H1 (cell line): ENCODE data around the gene VGLL4. TPM values are rescaled to one million over a fixed set of nuclear protein-coding genes. Genes with fewer than 3 reads are reported as not detected.

Experiments used
- CTCF ChIA-PET: fragments of 300-600 bp; sonication (Branson Sonifier 250); formaldehyde crosslinking; loops from one replicate; lab custom pipeline; 2021; ENCODE audit not compliant: partially characterized antibody; lab: Charles Lee
- POLR2A ChIA-PET: fragments of 300-600 bp; sonication (Branson Sonifier 250); formaldehyde crosslinking; loops from one replicate; lab custom pipeline; 2021; ENCODE audit warnings: inconsistent platforms; ENCODE audit not compliant: partially characterized antibody; lab: Charles Lee
- DNase-seq, 2 experiments: peaks; one replicate each; pipeline versions ENCODE4 v3.0.0 to v3.0.0-alpha.2; 2010 to 2022; ENCODE audit warnings: low spot score in 2 of 2, low read depth in 1 of 2, mixed read lengths in 1 of 2
- FAIRE-seq: peaks from 2 replicates; lab custom pipeline; 2011; peaks lifted over from hg19 to GRCh38; lab: Jason Lieb, UNC
- H2AFZ ChIP-seq: 2 replicates; pipeline ENCODE4 v1.8.1; 2012; ENCODE audit warnings: low read length, inconsistent platforms
- H2AK5ac ChIP-seq: 2 replicates; pipeline ENCODE4 v1.6.1; 2013; ENCODE audit warnings: low read depth, low read length
- H2BK120ac ChIP-seq: replicated peaks from 2 replicates; pipeline ENCODE3; 2013; ENCODE audit warnings: low read depth, low read length, inconsistent platforms
- H2BK12ac ChIP-seq: 2 replicates; pipeline ENCODE4 v1.6.1; 2013; ENCODE audit warnings: low read depth, low read length
- H2BK15ac ChIP-seq: 2 replicates; pipeline ENCODE4 v1.6.1; 2013; ENCODE audit warnings: low read length
- H2BK20ac ChIP-seq: 2 replicates; pipeline ENCODE4 v1.6.1; 2013; ENCODE audit warnings: low read length
- H2BK5ac ChIP-seq: 2 replicates; pipeline ENCODE4 v1.6.1; 2013; ENCODE audit warnings: low read depth, low read length
- H3K14ac ChIP-seq: 2 replicates; pipeline ENCODE4 v1.6.1; 2013; ENCODE audit warnings: inconsistent platforms; ENCODE audit not compliant: insufficient read length
- H3K18ac ChIP-seq: 2 replicates; pipeline ENCODE4 v1.6.1; 2013; ENCODE audit warnings: low read length; ENCODE audit errors: extremely low read depth
- H3K23ac ChIP-seq: 2 replicates; pipeline ENCODE4 v1.6.1; 2013; ENCODE audit warnings: inconsistent platforms; ENCODE audit not compliant: insufficient read length
- H3K23me2 ChIP-seq: 2 replicates; pipeline ENCODE4 v1.6.1; 2013; ENCODE audit warnings: low read depth, low read length
- H3K27ac ChIP-seq: 2 replicates; pipeline ENCODE4 v1.6.1; 2011; ENCODE audit warnings: low read depth, low read length, inconsistent platforms
- H3K27me3 ChIP-seq, 4 experiments: replicated peaks in 1 of 4; 1 replicate in 1 of 4; 2 replicates in 3 of 4; pipeline versions ENCODE4 v1.6.1 to v1.8.1; 2011 to 2013; ENCODE audit warnings: low read length in 3 of 4, mild to moderate bottlenecking in 3 of 4, inconsistent platforms in 2 of 4, mixed read lengths in 2 of 4, moderate library complexity in 1 of 4; ENCODE audit not compliant: control insufficient read depth in 3 of 4, insufficient read depth in 3 of 4; ENCODE audit errors: extremely low read depth in 1 of 4
- H3K36me3 ChIP-seq, 4 experiments: 2 replicates each; pipeline versions ENCODE4 v1.6.1 to v1.8.1; 2011 to 2013; ENCODE audit warnings: mild to moderate bottlenecking in 4 of 4, low read length in 3 of 4, moderate library complexity in 2 of 4, control low read depth in 1 of 4, inconsistent platforms in 1 of 4; ENCODE audit not compliant: insufficient read depth in 4 of 4, control insufficient read depth in 2 of 4
- H3K4ac ChIP-seq: replicated peaks from 2 replicates; pipeline ENCODE3; 2013; ENCODE audit warnings: low read length, low read depth, mixed read lengths, inconsistent platforms; ENCODE audit not compliant: insufficient read length
- H3K4me1 ChIP-seq, 4 experiments: replicated peaks in 1 of 4; 1 replicate in 1 of 4; 2 replicates in 3 of 4; pipeline versions ENCODE4 v1.6.1 to v1.8.1; 2011 to 2013; ENCODE audit warnings: low read length in 3 of 4, inconsistent platforms in 2 of 4, mixed read lengths in 1 of 4; ENCODE audit not compliant: insufficient read depth in 4 of 4, control insufficient read depth in 3 of 4
- H3K4me2 ChIP-seq, 2 experiments: 2 replicates each; pipeline versions ENCODE4 v1.6.1 to v1.8.1; 2011 to 2013; ENCODE audit warnings: low read depth in 2 of 2, low read length in 2 of 2, control low read depth in 1 of 2, inconsistent platforms in 1 of 2, mild to moderate bottlenecking in 1 of 2; ENCODE audit not compliant: insufficient read depth in 1 of 2
- H3K4me3 ChIP-seq, 4 experiments: fragments of 200-600, 300-600 bp in 1 of 4; sonication (generic), shearing (Covaris generic), sonication (Bioruptor Twin) in 1 of 4; 2 replicates each; pipeline versions ENCODE4 v1.5.1 to v1.8.1; 2011 to 2016; ENCODE audit warnings: low read length in 4 of 4, low read depth in 3 of 4, control low read depth in 2 of 4, inconsistent platforms in 2 of 4, mild to moderate bottlenecking in 2 of 4, mixed read lengths in 1 of 4, moderate library complexity in 1 of 4; ENCODE audit not compliant: insufficient read depth in 2 of 4; ENCODE audit errors: extremely low read depth in 1 of 4
- H3K56ac ChIP-seq: replicated peaks from 2 replicates; pipeline ENCODE3; 2013; ENCODE audit warnings: low read depth, mild to moderate bottlenecking, mixed read lengths, low read length, inconsistent platforms; ENCODE audit not compliant: insufficient read length
- H3K79me1 ChIP-seq: 2 replicates; pipeline ENCODE4 v1.6.1; 2013; ENCODE audit warnings: low read depth, low read length, control low read depth
- H3K79me2 ChIP-seq, 2 experiments: 2 replicates each; pipeline versions ENCODE4 v1.6.1 to v1.8.1; 2012 to 2013; ENCODE audit warnings: low read length in 2 of 2, mild to moderate bottlenecking in 2 of 2, inconsistent platforms in 1 of 2; ENCODE audit not compliant: insufficient read depth in 2 of 2, control insufficient read depth in 1 of 2
- H3K9ac ChIP-seq, 4 experiments: replicated peaks in 1 of 4; 1 replicate in 1 of 4; 2 replicates in 3 of 4; pipeline versions ENCODE4 v1.6.1 to v1.8.1; 2011 to 2013; ENCODE audit warnings: low read depth in 3 of 4, low read length in 3 of 4, control low read depth in 2 of 4, mild to moderate bottlenecking in 2 of 4, moderate library complexity in 2 of 4, inconsistent platforms in 1 of 4; ENCODE audit errors: extremely low read depth in 1 of 4
- H3K9me3 ChIP-seq, 2 experiments: 2 replicates each; pipeline versions ENCODE4 v1.6.1 to v1.8.1; 2012 to 2013; ENCODE audit warnings: mild to moderate bottlenecking in 2 of 2, moderate library complexity in 2 of 2, control low read depth in 1 of 2, inconsistent platforms in 1 of 2, low read depth in 1 of 2, low read length in 1 of 2, mixed read lengths in 1 of 2; ENCODE audit not compliant: insufficient read depth in 2 of 2
- H4K20me1 ChIP-seq, 2 experiments: replicated peaks in 1 of 2; 2 replicates each; pipeline versions ENCODE3 to v1.8.1; 2011 to 2013; ENCODE audit warnings: inconsistent platforms in 2 of 2, low read length in 2 of 2, mild to moderate bottlenecking in 1 of 2; ENCODE audit not compliant: insufficient read depth in 2 of 2, control insufficient read depth in 1 of 2
- H4K5ac ChIP-seq: 2 replicates; pipeline ENCODE4 v1.6.1; 2013; ENCODE audit warnings: low read length, low read depth, mixed read lengths, inconsistent platforms; ENCODE audit not compliant: insufficient read length
- H4K8ac ChIP-seq: 2 replicates; pipeline ENCODE4 v1.8.0; 2013; ENCODE audit warnings: mild to moderate bottlenecking, moderate library complexity, low read length, inconsistent platforms; ENCODE audit not compliant: insufficient read depth; ENCODE audit errors: extremely low read depth
- H4K91ac ChIP-seq: replicated peaks from 2 replicates; pipeline ENCODE3; 2013; ENCODE audit warnings: low read length, mixed read lengths, inconsistent platforms; ENCODE audit not compliant: insufficient read length
- ASH2L ChIP-seq: fragments of 200-600, 300-600 bp; sonication (generic); IDR thresholded peaks from one replicate; pipeline ENCODE4 v1.7.1; 2017; ENCODE audit warnings: low read length
- CTBP2 ChIP-seq: IDR thresholded peaks from 2 replicates; pipeline ENCODE4 v1.7.0; 2011; ENCODE audit warnings: borderline replicate concordance, mild to moderate bottlenecking, moderate library complexity, mixed read lengths, low read length; ENCODE audit not compliant: insufficient read depth, insufficient read length
- GABPA ChIP-seq: IDR thresholded peaks from 2 replicates; pipeline ENCODE4 v1.6.1; 2011; ENCODE audit warnings: mild to moderate bottlenecking, low read length, moderate library complexity, borderline replicate concordance; ENCODE audit not compliant: insufficient read depth
- GTF2F1 ChIP-seq: IDR thresholded peaks from 2 replicates; pipeline ENCODE4 v1.6.1; 2012; ENCODE audit warnings: low read depth, low read length, improper control_type of control experiment, borderline replicate concordance
- SIRT6 ChIP-seq: IDR thresholded peaks from one replicate; pipeline ENCODE4 v1.7.1; 2012; ENCODE audit warnings: low read length, inconsistent platforms
- SIX5 ChIP-seq: IDR thresholded peaks from 2 replicates; pipeline ENCODE4 v1.6.1; 2011; ENCODE audit warnings: mild to moderate bottlenecking, low read depth, low read length
- ZNF274 ChIP-seq: IDR thresholded peaks from 2 replicates; pipeline ENCODE4 v1.7.0; 2012; ENCODE audit warnings: low read length, borderline replicate concordance; ENCODE audit errors: extremely low read depth
- WGBS, 2 experiments: shearing (Covaris generic) in 1 of 2; methylation state at CpG; one replicate each; pipeline versions ENCODE4 v1.1.6 to v1.1.7; 2013 to 2015; ENCODE audit warnings: low lambda C conversion rate in 2 of 2, mixed read lengths in 2 of 2, inconsistent platforms in 1 of 2, low coverage in 1 of 2, missing lambda C conversion rate in 1 of 2; ENCODE audit not compliant: insufficient replicate concordance in 2 of 2, insufficient coverage in 1 of 2, insufficient read length in 1 of 2; ENCODE audit errors: extremely low coverage in 1 of 2, missing lambda C conversion rate in 1 of 2; 5-methylcytosine and 5-hydroxymethylcytosine counted together
- polyA plus RNA-seq, 7 experiments: library from polyadenylated mRNA; depleted of rRNA in 3 of 7; stranded (reverse) in 5 of 7; unstranded in 2 of 7; fragments of >200 nt in 5 of 7; fragments of 200-250 nt in 2 of 7; gene quantifications; 1 replicate in 5 of 7; 2 replicates in 1 of 7; 4 replicates in 1 of 7; pipeline versions ENCODE4 v1.2.1 to v1.2.3, GENCODE V29; 2011 to 2013; ENCODE audit warnings: missing spikeins in 2 of 7, mixed read lengths in 2 of 7
- total RNA-seq: library from RNA; stranded (reverse); fragmentation: NEBNext Ultra II Directional; extraction: Animal tissue kit (Norgen Biotek cat#: 25700); gene quantifications from 2 replicates; pipeline ENCODE4 v1.2.1, GENCODE V29; 2021

The VGLL4 gene
- total and polyA plus RNA-seq, 2 of the 8 experiments (the other 6 are each of a cell fraction or from before 2014, with no cell fraction given), result 45.1 to 50.0 TPM

DNA sequence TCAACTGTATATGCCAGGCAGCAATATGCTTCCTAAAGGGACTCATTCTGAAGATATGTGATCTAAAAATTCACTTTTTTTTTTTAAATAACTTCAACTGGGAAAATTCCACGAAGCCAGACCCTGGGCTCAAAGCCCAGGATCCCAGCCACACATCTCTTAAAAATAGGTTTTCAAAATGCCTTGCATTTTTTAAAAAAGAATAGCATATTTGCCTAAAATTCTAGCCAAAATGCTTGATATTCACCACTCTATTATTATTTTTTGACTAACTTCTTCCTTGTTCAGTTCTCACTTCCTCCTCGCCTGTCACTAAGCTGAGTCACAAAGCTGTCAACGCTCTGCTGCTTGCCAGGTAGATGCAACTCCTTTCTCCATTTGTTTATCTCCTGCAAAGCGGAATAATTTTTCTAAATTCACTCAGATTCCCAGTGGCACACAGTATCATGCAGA is 28.0 kb upstream of the VGLL4 start:
- ChIA-PET POLR2A (interaction anchor here (1.0 kb wide), 1 partner anchor 9 kb away, joined by 3 read pairs; no protein-coding TSS in a partner anchor), CTCF (interaction anchor here (0.7 to 1.9 kb wide), 3 partner anchors 10 to 133 kb away, joined by 3 to 8 read pairs (median 4); no protein-coding TSS in a partner anchor)
- no peak overlapping the region for H3K23ac ChIP-seq
- H3K18ac ChIP-seq, result no peak overlapping the region
- H2BK20ac ChIP-seq, result no peak overlapping the region
- no peak overlapping the region for H3K27ac ChIP-seq
- no peak overlapping the region for H2AFZ ChIP-seq
- H3K36me3 ChIP-seq, result no peaks in the 10 kb centered on the region
- peaks cover 0 to 12% (median 0%) of the 10 kb centered on the region in 4 experiments; a peak in 1 of 7 replicates for H3K4me1 ChIP-seq
- H3K14ac ChIP-seq, result no peak overlapping the region
- no peak overlapping the region for H2BK15ac ChIP-seq
- H3K79me1 ChIP-seq, result no peaks in the 10 kb centered on the region
- H3K4me2 ChIP-seq, result no peak overlapping the region
- H3K27me3 ChIP-seq, result no peaks in the 10 kb centered on the region
- no peak for TF ChIP-seq GABPA
- no peak for TF ChIP-seq ZNF274
- TF ChIP-seq CTBP2, result no peak
- no peak for TF ChIP-seq GTF2F1
- TF ChIP-seq ASH2L, result no peak
- TF ChIP-seq SIX5, result no peak
- TF ChIP-seq SIRT6, result no peak
- no peak overlapping the region for H2BK5ac ChIP-seq
- FAIRE-seq (no peak), DNase-seq (peak in 1 of 2 experiments; percentile 8)
- H4K91ac ChIP-seq, result no peak overlapping the region
- no peaks in the 10 kb centered on the region for H3K79me2 ChIP-seq
- no peak overlapping the region for H2BK12ac ChIP-seq
- 78% methylated on average over 4 of the region's 4 CpGs; no CpG with 5 or more reads in 1 of the 2 experiments for WGBS, 2 experiments
- H4K8ac ChIP-seq, result no peak overlapping the region
- H3K4ac ChIP-seq, result no peak overlapping the region
- no peak overlapping the region for H3K56ac ChIP-seq
- no peak overlapping the region for H2AK5ac ChIP-seq
- no peaks in the 10 kb centered on the region for H3K9me3 ChIP-seq
- peaks cover 0 to 2% of the 10 kb centered on the region in 2 experiments for H4K20me1 ChIP-seq
- H3K23me2 ChIP-seq, result no peaks in the 10 kb centered on the region; the same call in 1 of the 2 replicates
- H4K5ac ChIP-seq, result no peak overlapping the region
- H3K9ac ChIP-seq, result no peak overlapping the region
- no peak overlapping the region for H3K4me3 ChIP-seq
- H2BK120ac ChIP-seq, result no peak overlapping the region
